BJ (cell line): ENCODE results near the gene RHBDL1. TPM values are rescaled to one million over a fixed set of nuclear protein-coding genes. Genes with fewer than 3 reads are reported as not detected.

Experiments
- CTCF ChIA-PET: fragments of 350-600 bp; formaldehyde crosslinking; extraction: SDS; loops from one replicate; lab custom pipeline; 2021; ENCODE audit warnings: antibody characterized with exemption, inconsistent platforms; lab: Yijun Ruan, JAX
- POLR2A ChIA-PET: fragments of 300-600 bp; sonication (Branson Sonifier 250); formaldehyde crosslinking; extraction: SDS; loops from one replicate; lab custom pipeline; 2021; ENCODE audit warnings: antibody characterized with exemption; lab: Charles Lee
- DNase-seq: peaks from one replicate; pipeline ENCODE4 v3.0.0-alpha.2; 2011; ENCODE audit warnings: low read depth
- H3K27me3 ChIP-seq: 2 replicates; pipeline ENCODE4 v1.6.0; 2011; ENCODE audit warnings: low read length; ENCODE audit not compliant: control insufficient read depth, insufficient read depth
- H3K36me3 ChIP-seq: 2 replicates; pipeline ENCODE4 v1.5.1; 2011; ENCODE audit warnings: low read length; ENCODE audit not compliant: control insufficient read depth, insufficient read depth
- H3K4me3 ChIP-seq: 2 replicates; pipeline ENCODE4 v1.5.1; 2011; ENCODE audit warnings: low read depth, mild to moderate bottlenecking, control low read depth, low read length
- CTCF ChIP-seq: IDR thresholded peaks from 2 replicates; pipeline ENCODE4 v1.5.1; 2011; ENCODE audit warnings: low read depth, mild to moderate bottlenecking, control low read depth, inconsistent platforms, low read length, moderate library complexity; ENCODE audit not compliant: insufficient read depth
- polyA plus RNA-seq: library from polyadenylated mRNA; depleted of rRNA; stranded (reverse); fragments of >200 nt; gene quantifications from 2 replicates; pipeline ENCODE4 v1.2.3, GENCODE V29; 2011; rRNA removed

The RHBDL1 gene
- polyA plus RNA-seq, 1 experiment: 1.3 TPM

DNA sequence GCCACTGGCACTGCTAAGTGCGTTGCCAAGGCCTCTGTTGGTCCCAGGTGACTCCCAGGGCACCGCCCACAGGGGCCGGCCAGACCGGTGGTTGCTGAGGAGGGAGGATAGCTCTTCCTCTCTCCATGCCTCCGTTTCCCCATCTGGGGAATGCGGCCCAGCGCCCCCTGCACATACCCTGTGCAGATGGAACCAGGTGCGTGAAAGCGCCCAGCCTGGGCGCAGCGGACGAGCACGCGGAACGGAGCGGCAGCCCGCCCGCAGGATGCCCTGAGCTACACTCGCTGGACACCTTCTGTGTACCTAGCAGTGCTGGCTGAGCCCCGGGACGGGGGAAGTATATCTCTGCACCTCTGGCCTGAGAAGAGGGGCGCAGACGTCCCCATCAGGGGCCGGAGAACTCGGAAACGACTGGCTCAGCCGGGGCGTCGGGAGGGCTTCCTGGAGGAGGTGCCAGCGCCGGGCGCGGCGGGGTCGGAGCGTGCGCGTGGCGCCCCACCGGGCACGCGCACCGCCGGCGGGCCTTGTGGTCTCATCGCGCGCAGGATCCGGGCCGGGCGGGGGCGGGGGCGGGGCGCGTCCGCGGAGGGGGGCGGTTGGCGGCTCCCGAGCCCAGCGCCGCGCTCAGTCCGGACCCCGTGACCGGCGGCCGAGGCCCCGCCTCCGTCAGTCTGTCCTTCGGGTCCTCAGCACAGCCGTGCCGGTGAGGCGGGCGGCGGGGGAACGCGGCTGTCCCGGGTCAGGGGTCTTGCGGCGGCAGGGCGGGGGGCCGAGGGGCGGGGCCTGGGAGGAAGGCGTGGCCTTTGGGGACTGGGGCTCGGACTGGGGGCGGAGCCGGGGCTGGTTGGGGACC, 51.2 kb downstream of the RHBDL1 start, which contains the start of the genes CCDC78 and HAGHL:
Gene CCDC78 (minus strand): TSS at position 6 of the 853 bp plus-strand sequence. CDS start 76 bp downstream, outside the sequence.
Gene HAGHL (plus strand): TSS at position 669 of the 853 bp plus-strand sequence. CDS start 404 bp downstream, outside the sequence.
- ChIA-PET CTCF (interaction anchor here (1.3 to 2.9 kb wide), 4 partner anchors 11 to 16 kb away, joined by 3 to 18 read pairs (median 14); partner anchors contain the start of gene METRN), POLR2A (no interaction called here)
- peak within 1 kb of the TSS; percentile 66 for H3K4me3 ChIP-seq
- DNase-seq: no peak
- no peak for TF ChIP-seq CTCF
- H3K27me3 ChIP-seq: no peaks in the 10 kb centered on the region
- peaks cover 4% of the 10 kb centered on the region; the same call in 1 of the 2 replicates for H3K36me3 ChIP-seq

GRCh38 chr16:727291-727977, 52.0 kb downstream of the RHBDL1 start:
- CTCF ChIA-PET: interaction anchor here (1.5 to 2.8 kb wide), 2 partner anchors 15 to 60 kb away, joined by 3 to 14 read pairs; partner anchors contain the start of gene RPUSD1
- H3K36me3 ChIP-seq: peaks cover 7% of the 10 kb centered on the region
- H3K27me3 ChIP-seq: no peaks in the 10 kb centered on the region
- peak overlapping the region; percentile 66 for H3K4me3 ChIP-seq
- no peak for TF ChIP-seq CTCF
- POLR2A ChIA-PET: no interaction called here
- no peak for DNase-seq

Other genes with a start within 250 kb of the RHBDL1 start
- 8.4 and 12.9 TPM in 2 replicates for gene CAPN15, start 148.0 kb upstream of the RHBDL1 start, polyA plus RNA-seq
- not detected in 2 replicates for gene PRR35, start 115.3 kb upstream of the RHBDL1 start, polyA plus RNA-seq
- gene NHLRC4, start 108.7 kb upstream of the RHBDL1 start, polyA plus RNA-seq: 0.31 and 0.66 TPM in 2 replicates
- gene PIGQ, start 105.7 kb upstream of the RHBDL1 start, polyA plus RNA-seq: 15.4 and 26.6 TPM in 2 replicates
- gene RAB40C, start 85.6 kb upstream of the RHBDL1 start, polyA plus RNA-seq: 6.5 and 7.6 TPM in 2 replicates
- gene WFIKKN1, start 44.7 kb upstream of the RHBDL1 start, polyA plus RNA-seq: not detected in 2 replicates
- 77.2 and 105 TPM in 2 replicates for gene METTL26, start 39.4 kb upstream of the RHBDL1 start, polyA plus RNA-seq
- 10.6 and 16.5 TPM in 2 replicates for gene MCRIP2, start 33.8 kb upstream of the RHBDL1 start, polyA plus RNA-seq
- 6.2 and 10.0 TPM in 2 replicates for gene WDR90, start 26.3 kb upstream of the RHBDL1 start, polyA plus RNA-seq
- gene RHOT2, start 7.5 kb upstream of the RHBDL1 start, polyA plus RNA-seq: 37.1 and 81.7 TPM in 2 replicates
- gene STUB1, start 4.7 kb downstream of the RHBDL1 start, polyA plus RNA-seq: 75.9 and 148 TPM in 2 replicates
- gene JMJD8, start 8.7 kb downstream of the RHBDL1 start, polyA plus RNA-seq: 54.8 and 91.8 TPM in 2 replicates
- 2.2 and 3.7 TPM in 2 replicates for gene WDR24, start 14.7 kb downstream of the RHBDL1 start, polyA plus RNA-seq
- gene FBXL16, start 30.1 kb downstream of the RHBDL1 start, polyA plus RNA-seq: 0.32 and 0.67 TPM in 2 replicates
- 33.7 and 40.3 TPM in 2 replicates for gene METRN, start 39.4 kb downstream of the RHBDL1 start, polyA plus RNA-seq
- gene ANTKMT, start 45.5 kb downstream of the RHBDL1 start, polyA plus RNA-seq: 7.7 and 10.7 TPM in 2 replicates
- gene CCDC78, start 50.8 kb downstream of the RHBDL1 start, polyA plus RNA-seq: 0.77 and 2.4 TPM in 2 replicates
- 4.3 and 7.0 TPM in 2 replicates for gene HAGHL, start 51.4 kb downstream of the RHBDL1 start, polyA plus RNA-seq
- gene CIAO3, start 65.3 kb downstream of the RHBDL1 start, polyA plus RNA-seq: 16.1 and 23.1 TPM in 2 replicates
- gene MSLN, start 85.1 kb downstream of the RHBDL1 start, polyA plus RNA-seq: 0.25 and 0.67 TPM in 2 replicates
- gene RPUSD1, start 112.7 kb downstream of the RHBDL1 start, polyA plus RNA-seq: 13.7 and 24.7 TPM in 2 replicates
- gene CHTF18, start 112.9 kb downstream of the RHBDL1 start, polyA plus RNA-seq: 2.6 and 6.1 TPM in 2 replicates
- not detected in 2 replicates for gene GNG13, start 125.1 kb downstream of the RHBDL1 start, polyA plus RNA-seq